Prostate gland (tissue), 2 donors: Measurements from ENCODE around the gene ASF1A.
A peak's percentile ranks its signal among the peaks of the same experiment; 100 is the strongest.

Experiments used
- POLR2A ChIP-seq: fragments of 450-650 bp; IDR thresholded peaks from one replicate; pipeline ENCODE4 v1.6.1; 2016; ENCODE audit warnings: antibody characterized with exemption, mild to moderate bottlenecking
- TF ChIP-seq, protein P1 (sequence below), 4 experiments: fragments of 200-600 bp in 2 of 4; fragments of 450-650 bp in 2 of 4; sonication (generic) in 2 of 4; IDR thresholded peaks; 1 replicate in 3 of 4; 2 replicates in 1 of 4; pipeline ENCODE4 v1.5.1; 2016 to 2019; ENCODE audit warnings: antibody characterized with exemption in 4 of 4, mild to moderate bottlenecking in 2 of 4, moderate library complexity in 2 of 4

- TF ChIP-seq, protein P1, sequence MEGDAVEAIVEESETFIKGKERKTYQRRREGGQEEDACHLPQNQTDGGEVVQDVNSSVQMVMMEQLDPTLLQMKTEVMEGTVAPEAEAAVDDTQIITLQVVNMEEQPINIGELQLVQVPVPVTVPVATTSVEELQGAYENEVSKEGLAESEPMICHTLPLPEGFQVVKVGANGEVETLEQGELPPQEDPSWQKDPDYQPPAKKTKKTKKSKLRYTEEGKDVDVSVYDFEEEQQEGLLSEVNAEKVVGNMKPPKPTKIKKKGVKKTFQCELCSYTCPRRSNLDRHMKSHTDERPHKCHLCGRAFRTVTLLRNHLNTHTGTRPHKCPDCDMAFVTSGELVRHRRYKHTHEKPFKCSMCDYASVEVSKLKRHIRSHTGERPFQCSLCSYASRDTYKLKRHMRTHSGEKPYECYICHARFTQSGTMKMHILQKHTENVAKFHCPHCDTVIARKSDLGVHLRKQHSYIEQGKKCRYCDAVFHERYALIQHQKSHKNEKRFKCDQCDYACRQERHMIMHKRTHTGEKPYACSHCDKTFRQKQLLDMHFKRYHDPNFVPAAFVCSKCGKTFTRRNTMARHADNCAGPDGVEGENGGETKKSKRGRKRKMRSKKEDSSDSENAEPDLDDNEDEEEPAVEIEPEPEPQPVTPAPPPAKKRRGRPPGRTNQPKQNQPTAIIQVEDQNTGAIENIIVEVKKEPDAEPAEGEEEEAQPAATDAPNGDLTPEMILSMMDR (IDR thresholded peaks at IDR 0.05): peak; percentile 24 to 83 (median 65)
- peak; percentile 82 for TF ChIP-seq POLR2A
Observed at GRCh38 chr6:118893807-118894424, at the start of gene ASF1A.
